Upper lobe of left lung (tissue), 6 donors: ENCODE measurements around the gene MACROD1. TPM values are rescaled to one million over a fixed set of nuclear protein-coding genes. Genes with fewer than 3 reads are reported as not detected.

ENCODE experiments used
- ATAC-seq, 2 donors: fragments of 200-7000 bp; cut with Tn5 transposase; one replicate each; pipeline ENCODE4 v1.9.1; 2022; ENCODE audit warnings: mild to moderate bottlenecking in 2 of 2, moderate library complexity in 2 of 2; ENCODE audit not compliant: low FRiP score in 2 of 2
- DNase-seq, 2 donors: peaks; one replicate each; pipeline ENCODE4 v3.0.0-alpha.2; 2019 to 2020
- H3K27ac ChIP-seq, 4 donors: fragments of 200-600 bp; sonication (generic); one replicate each; pipeline ENCODE4 v1.5.1; 2016 to 2019
- H3K27me3 ChIP-seq, 4 donors: fragments of 200-600 bp; sonication (generic); one replicate each; pipeline ENCODE4 v1.5.1; 2017 to 2019
- H3K36me3 ChIP-seq, 4 donors: fragments of 200-600 bp; sonication (generic); one replicate each; pipeline ENCODE4 v1.5.1; 2016 to 2019
- H3K4me1 ChIP-seq, 4 donors: fragments of 200-600 bp; sonication (generic); one replicate each; pipeline ENCODE4 v1.5.1; 2018 to 2019
- H3K4me3 ChIP-seq, 4 donors: fragments of 200-600 bp; sonication (generic); one replicate each; pipeline ENCODE4 v1.5.1; 2017 to 2019; ENCODE audit warnings: mild to moderate bottlenecking in 2 of 4, moderate library complexity in 1 of 4
- H3K9me3 ChIP-seq, 4 donors: fragments of 200-600 bp; sonication (generic); one replicate each; pipeline ENCODE4 v1.5.1; 2018 to 2019
- EP300 ChIP-seq, 4 donors: sonication (generic); formaldehyde crosslinking; IDR thresholded peaks; one replicate each; pipeline ENCODE4 v1.5.1; 2017; ENCODE audit warnings: antibody characterized with exemption in 4 of 4, control low read depth in 2 of 4
- POLR2A ChIP-seq, 4 donors: fragments of 450-650 bp; IDR thresholded peaks; one replicate each; pipeline ENCODE4 v1.5.1; 2016 to 2017; ENCODE audit warnings: antibody characterized with exemption in 4 of 4, mild to moderate bottlenecking in 2 of 4
- POLR2AphosphoS5 ChIP-seq, 2 donors: sonication (generic); formaldehyde crosslinking; IDR thresholded peaks; one replicate each; pipeline ENCODE4 v1.5.1; 2017; ENCODE audit warnings: antibody characterized with exemption in 2 of 2
- WGBS, 2 donors: methylation state at CpG; one replicate each; pipeline ENCODE4 v1.1.5; 2017 to 2018; 5-methylcytosine and 5-hydroxymethylcytosine counted together
- total RNA-seq, 6 donors: library from RNA; depleted of rRNA in 4 of 6; stranded (reverse); fragments of >200 nt in 4 of 6; gene quantifications; one replicate each; pipeline versions ENCODE4 v1.1.0 to v1.2.1, GENCODE V29; 2016 to 2021
- TF ChIP-seq, protein P1 (sequence below), 6 experiments: fragments of 450-650 bp in 4 of 6; fragments of 200-600 bp in 2 of 6; sonication (generic) in 2 of 6; IDR thresholded peaks; one replicate each; pipeline ENCODE4 v1.5.1; 2016 to 2019; ENCODE audit warnings: antibody characterized with exemption in 6 of 6
- donor health status: DM: no; HTN: no; CAD: no; lungs with moderate emphysema.
- donor health status: DM: no; HTN: yes; CAD: no; lungs with severe emphysema.

Gene MACROD1
- total RNA-seq, 6 donors from 2014 or later: 16.7 to 59.7 (median 33.5) TPM

DNA sequence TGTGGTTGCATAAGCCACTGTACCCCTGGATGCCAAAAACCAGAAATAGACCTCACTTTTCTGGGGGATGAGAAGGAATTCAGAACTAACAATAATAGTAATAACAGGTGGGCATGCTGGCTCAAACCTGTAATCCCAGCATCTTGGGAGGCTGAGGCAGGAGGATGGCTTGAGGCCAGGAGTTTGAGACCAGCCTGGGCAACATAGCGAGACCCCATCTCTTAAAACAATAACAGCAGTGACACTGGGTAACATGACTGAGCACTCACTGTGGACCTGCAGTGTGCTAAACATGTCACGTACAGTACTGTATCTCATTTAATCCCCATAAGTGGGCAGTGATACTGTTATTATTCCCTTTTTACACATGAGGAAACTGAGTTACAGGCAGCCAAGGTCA lies 120.2 kb downstream of the MACROD1 start:
- Histone ChIP-seq H3K27ac (no peak overlapping the region), H3K9me3 (no peaks in the 10 kb centered on the region), H3K36me3 (no peaks in the 10 kb centered on the region), H3K27me3 (no peaks in the 10 kb centered on the region), H3K4me1 (no peaks in the 10 kb centered on the region), H3K4me3 (no peak overlapping the region)
- DNase-seq: no peak
- 93 to 96% methylated on average over 2 of the region's 2 CpGs for WGBS, 2 donors
- no peak for ATAC-seq
- TF ChIP-seq POLR2A (IDR thresholded peaks at IDR 0.05): no peak
- no peak for TF ChIP-seq POLR2AphosphoS5 (IDR thresholded peaks at IDR 0.05)
- TF ChIP-seq EP300 (IDR thresholded peaks at IDR 0.05): no peak
- TF ChIP-seq, protein P1, sequence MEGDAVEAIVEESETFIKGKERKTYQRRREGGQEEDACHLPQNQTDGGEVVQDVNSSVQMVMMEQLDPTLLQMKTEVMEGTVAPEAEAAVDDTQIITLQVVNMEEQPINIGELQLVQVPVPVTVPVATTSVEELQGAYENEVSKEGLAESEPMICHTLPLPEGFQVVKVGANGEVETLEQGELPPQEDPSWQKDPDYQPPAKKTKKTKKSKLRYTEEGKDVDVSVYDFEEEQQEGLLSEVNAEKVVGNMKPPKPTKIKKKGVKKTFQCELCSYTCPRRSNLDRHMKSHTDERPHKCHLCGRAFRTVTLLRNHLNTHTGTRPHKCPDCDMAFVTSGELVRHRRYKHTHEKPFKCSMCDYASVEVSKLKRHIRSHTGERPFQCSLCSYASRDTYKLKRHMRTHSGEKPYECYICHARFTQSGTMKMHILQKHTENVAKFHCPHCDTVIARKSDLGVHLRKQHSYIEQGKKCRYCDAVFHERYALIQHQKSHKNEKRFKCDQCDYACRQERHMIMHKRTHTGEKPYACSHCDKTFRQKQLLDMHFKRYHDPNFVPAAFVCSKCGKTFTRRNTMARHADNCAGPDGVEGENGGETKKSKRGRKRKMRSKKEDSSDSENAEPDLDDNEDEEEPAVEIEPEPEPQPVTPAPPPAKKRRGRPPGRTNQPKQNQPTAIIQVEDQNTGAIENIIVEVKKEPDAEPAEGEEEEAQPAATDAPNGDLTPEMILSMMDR (IDR thresholded peaks at IDR 0.05): no peak

GRCh38 chr11:64044730-64045393 lies 121.1 kb downstream of the MACROD1 start:
- 74 to 75% methylated on average over 8 to 18 of the region's 18 CpGs for WGBS, 2 donors
- TF ChIP-seq EP300 (IDR thresholded peaks at IDR 0.05) (no peak), POLR2A (IDR thresholded peaks at IDR 0.05) (no peak), POLR2AphosphoS5 (IDR thresholded peaks at IDR 0.05) (no peak)
- TF ChIP-seq, protein P1 (IDR thresholded peaks at IDR 0.05): no peak
- no peaks in the 10 kb centered on the region for H3K27me3 ChIP-seq
- no peaks in the 10 kb centered on the region for H3K9me3 ChIP-seq
- no peak overlapping the region for H3K4me3 ChIP-seq
- no peak overlapping the region for H3K27ac ChIP-seq
- ATAC-seq (no peak), DNase-seq (peak in 1 of 2 donors; percentile 62)
- H3K36me3 ChIP-seq: no peaks in the 10 kb centered on the region
- no peaks in the 10 kb centered on the region for H3K4me1 ChIP-seq

DNA sequence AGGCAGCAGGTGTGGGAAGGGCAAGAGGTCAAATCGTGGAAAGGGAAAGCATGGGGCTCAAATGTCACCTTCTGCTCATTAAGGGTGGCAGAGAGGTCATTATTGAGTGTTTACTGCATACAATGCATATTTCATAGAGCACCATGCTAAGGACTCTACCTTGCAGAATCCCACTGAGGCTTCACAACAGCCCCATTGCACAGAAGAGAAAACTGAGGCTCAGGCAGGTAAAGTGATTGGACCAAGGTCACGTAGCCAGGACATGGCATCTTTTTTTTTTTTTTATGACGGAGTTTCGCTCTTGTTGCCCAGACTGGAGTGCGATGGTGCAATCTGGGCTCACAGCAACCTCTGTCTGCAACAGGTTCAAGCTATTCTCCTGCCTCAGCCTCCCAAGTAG lies 122.4 kb downstream of the MACROD1 start:
- Histone ChIP-seq H3K36me3 (no peaks in the 10 kb centered on the region), H3K27ac (no peak overlapping the region), H3K27me3 (no peaks in the 10 kb centered on the region), H3K4me3 (no peak overlapping the region), H3K4me1 (no peaks in the 10 kb centered on the region), H3K9me3 (no peaks in the 10 kb centered on the region)
- ATAC-seq (no peak), DNase-seq (no peak)
- TF ChIP-seq EP300 (IDR thresholded peaks at IDR 0.05): no peak
- no peak for TF ChIP-seq POLR2A (IDR thresholded peaks at IDR 0.05)
- no peak for TF ChIP-seq POLR2AphosphoS5 (IDR thresholded peaks at IDR 0.05)
- 90 to 94% methylated on average over 5 of the region's 5 CpGs for WGBS, 2 donors

DNA sequence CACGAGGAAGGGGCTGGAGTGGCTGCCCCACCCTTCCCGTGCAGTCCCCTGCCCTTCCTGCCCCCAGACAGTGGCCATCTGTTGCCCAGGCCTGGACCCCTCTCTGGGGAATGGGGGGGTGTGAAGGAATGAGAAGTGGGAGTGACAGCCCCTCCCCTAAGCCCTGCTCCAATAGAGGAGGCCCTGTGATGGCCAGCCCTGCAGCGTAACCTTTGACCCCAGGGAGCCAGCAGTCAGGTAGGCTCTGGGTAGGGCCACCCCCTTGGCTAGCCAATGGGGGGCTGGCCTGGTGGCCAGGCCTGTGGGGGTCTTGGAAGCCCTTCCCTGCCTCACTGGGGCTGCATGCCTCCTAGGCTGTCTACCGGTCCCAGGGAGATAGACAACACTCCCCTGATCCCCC lies 123.6 kb downstream of the MACROD1 start:
- 61 to 70% methylated on average over 2 to 4 of the region's 4 CpGs for WGBS, 2 donors
- DNase-seq: no peak
- no peaks in the 10 kb centered on the region for H3K27me3 ChIP-seq
- no peak for ATAC-seq
- TF ChIP-seq EP300 (IDR thresholded peaks at IDR 0.05): no peak
- no peak for TF ChIP-seq POLR2A (IDR thresholded peaks at IDR 0.05)
- no peak for TF ChIP-seq POLR2AphosphoS5 (IDR thresholded peaks at IDR 0.05)
- TF ChIP-seq, protein P1 (IDR thresholded peaks at IDR 0.05): no peak
- H3K4me3 ChIP-seq: no peak overlapping the region
- no peaks in the 10 kb centered on the region for H3K9me3 ChIP-seq
- H3K4me1 ChIP-seq: no peaks in the 10 kb centered on the region
- no peak overlapping the region for H3K27ac ChIP-seq
- H3K36me3 ChIP-seq: no peaks in the 10 kb centered on the region

DNA sequence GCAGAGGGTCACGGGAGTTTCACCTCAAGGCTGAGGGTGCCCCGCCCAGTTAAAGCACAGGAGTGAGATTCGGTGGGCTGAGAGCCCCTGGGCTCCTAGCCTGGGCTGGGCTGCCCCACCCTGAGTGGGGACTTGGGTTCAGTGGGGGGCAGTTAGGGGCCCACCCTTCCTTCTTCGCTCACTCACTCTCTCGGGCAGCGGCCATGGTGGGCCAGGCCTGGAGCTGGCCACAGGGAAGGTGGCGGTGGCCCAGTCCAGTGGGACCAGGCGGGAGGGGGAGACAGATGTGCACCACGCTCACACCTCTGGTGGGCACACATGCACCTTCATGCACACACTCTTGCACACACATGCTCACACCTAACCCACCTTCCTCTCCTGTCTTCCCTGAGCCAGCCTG lies 124.1 kb downstream of the MACROD1 start:
- Histone ChIP-seq H3K27ac (no peak overlapping the region), H3K4me3 (no peak overlapping the region), H3K9me3 (no peaks in the 10 kb centered on the region), H3K4me1 (peaks cover 0 to 2% (median under 1%) of the 10 kb centered on the region in 4 donors), H3K36me3 (no peaks in the 10 kb centered on the region), H3K27me3 (peaks cover 0 to 4% (median 2%) of the 10 kb centered on the region in 4 donors)
- ATAC-seq: no peak
- peak in 1 of 2 donors; percentile 49 for DNase-seq
- WGBS, 2 donors: 92 to 100% methylated on average over 5 to 9 of the region's 9 CpGs
- TF ChIP-seq POLR2A (IDR thresholded peaks at IDR 0.05) (no peak), EP300 (IDR thresholded peaks at IDR 0.05) (no peak), POLR2AphosphoS5 (IDR thresholded peaks at IDR 0.05) (no peak)
